Non-pigmented ciliary epithelial cell (primary cell): ENCODE data around the gene GPR132.

ENCODE experiments used
- DNase-seq: peaks from one replicate; pipeline ENCODE4 v3.0.0-alpha.2; 2010; ENCODE audit warnings: low read depth

GPR132 gene

DNA sequence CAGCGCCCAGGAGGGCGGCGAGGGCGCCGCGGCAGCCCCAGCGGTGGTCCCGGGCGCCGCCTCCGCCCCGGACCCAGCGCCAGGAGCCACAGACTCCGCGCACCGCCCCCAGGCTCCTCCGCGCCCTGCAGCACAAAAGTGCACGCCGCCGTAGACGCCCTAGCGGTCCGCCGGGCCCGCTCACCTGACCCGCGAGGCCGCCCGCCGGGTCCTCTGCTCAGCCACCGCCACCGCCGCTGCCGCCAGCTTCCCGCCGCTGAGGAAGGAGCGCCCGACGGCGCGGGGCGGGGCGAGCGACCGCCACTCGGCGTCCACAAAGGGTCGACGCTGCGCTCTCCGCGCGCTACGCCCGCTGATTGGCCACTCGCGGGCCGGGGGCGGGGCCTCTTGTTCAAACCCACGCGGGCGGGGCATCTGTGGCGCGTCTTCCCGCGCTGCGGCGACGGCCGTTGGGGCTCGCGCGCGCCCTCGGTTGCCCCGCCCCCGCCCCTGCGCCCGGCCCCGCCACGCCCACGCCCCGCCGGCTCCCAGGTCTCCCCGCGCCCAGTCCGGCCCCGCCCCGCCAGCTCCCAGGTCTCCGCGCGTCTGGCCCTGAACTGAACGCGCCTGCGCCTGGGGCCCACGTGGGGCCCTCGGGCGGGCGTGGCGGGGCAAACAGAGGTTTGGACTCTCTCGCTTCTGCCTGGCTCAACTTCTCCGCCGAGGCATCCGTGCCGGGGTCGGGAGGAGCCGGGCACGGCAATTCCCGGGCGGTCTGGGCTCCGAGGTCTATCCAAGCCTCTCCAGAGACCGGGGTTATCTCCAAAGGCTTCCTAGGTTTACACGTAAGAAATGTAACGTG is 44.2 kb downstream of the GPR132 start, which contains the start of gene CDCA4:
TSS of gene CDCA4 (minus strand) at position 269 of the 841 bp plus-strand sequence. CDS start 9,154 bp downstream, outside the sequence.
- no peak for DNase-seq

DNA sequence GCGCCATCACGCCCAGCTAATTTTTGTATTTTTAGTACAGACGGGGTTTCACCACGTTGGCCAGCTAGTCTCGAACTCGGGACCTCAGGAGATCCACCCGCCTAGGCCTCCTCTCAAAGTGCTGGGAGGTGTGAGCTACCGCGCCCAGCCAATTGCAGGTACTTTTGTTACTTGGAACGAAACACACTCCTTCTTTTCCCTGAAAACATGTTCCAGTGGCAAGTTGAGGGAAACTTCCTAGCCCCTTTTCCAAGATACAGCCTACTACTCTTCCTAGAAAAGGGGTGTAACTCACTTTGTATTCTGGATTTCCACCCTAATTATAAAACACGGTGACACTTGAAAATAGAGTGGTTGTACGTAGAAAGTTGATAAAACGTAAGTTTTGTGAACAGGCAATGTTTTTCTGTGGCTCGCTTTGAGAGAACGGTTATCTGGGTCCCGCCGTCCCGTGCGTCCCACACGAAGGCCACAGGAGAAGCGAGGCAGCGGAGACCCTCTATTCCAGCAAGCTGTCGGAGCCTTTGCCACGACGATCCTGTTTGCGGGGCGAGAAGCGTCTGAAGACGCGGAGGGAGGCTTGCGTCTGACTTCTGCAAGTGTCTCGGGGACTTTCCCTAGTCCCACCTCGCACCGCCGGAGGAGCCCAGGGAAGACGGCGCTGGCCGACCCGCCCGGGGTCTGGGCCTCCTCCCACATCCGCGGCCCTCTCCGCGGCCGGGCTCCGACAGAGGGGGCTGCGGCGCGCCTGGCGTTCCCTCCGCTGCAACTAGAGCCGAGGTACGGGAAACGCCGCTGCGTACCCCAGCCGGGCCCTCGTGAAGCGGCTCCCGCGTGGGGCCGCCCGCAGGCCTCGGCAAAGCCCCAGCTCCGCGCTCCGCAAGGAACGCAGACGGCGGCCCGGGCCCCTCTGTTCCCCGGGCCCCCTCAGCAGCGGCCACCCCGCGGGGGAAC is 45.1 kb downstream of the GPR132 start:
- no peak for DNase-seq

DNA sequence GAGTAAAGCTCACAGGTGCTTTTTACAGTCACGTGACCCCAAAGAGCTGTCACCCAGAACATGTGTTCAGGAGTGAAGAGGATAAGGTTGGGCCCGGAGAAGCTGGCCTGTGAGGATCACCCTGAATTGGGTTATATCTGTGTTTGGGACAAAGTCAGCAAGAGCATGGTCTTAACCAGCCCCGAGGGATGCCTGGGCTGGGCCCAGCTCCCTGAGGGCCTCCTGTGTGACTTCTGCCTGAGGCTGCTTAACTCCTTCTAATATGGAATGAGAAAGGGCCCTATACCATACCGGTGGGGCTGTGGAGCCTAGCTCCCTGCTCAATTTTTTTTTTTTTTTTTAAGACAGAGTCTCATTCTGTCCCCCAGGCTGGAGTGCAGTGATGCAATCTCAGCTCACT is 46.8 kb downstream of the GPR132 start:
- no peak for DNase-seq

DNA sequence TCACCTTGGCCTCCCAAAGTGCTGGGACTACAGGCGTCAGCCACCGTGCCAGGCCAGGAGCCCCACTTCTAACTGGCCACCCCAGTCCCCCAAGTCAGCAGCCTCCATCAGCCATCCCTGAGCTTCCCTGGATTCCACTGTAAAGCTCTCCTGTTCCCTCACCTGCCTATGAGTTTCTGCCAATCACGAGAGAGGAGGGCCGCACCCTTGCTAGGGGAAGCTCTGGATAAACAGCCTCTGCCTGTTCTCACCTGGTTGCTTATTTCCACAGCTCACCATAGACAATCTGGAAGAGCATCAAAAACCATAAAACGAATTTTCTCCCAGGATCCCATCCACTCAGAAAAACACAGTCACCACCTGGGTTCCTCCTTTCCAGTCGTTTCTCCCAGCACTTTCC is 49.3 kb downstream of the GPR132 start:
- no peak for DNase-seq

DNA sequence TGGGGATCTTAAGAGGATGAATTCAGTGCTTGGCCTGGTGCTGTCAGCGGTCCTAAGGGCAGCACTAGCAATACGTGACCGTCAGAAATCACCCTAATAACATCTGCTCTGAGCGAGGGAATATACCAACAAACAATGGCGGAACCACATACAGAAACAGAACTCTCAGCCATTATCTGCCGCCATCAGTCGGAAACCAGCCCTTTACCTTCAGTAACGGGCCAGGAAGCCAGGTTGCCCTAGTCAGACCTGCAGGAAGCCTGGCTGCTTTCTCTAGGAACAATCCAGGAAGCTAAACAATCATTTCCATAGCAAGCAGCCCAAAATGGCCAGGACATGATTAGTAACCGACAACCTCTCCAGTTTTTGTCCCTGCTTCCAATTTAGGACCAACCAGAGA is 50.0 kb downstream of the GPR132 start:
- no peak for DNase-seq

DNA sequence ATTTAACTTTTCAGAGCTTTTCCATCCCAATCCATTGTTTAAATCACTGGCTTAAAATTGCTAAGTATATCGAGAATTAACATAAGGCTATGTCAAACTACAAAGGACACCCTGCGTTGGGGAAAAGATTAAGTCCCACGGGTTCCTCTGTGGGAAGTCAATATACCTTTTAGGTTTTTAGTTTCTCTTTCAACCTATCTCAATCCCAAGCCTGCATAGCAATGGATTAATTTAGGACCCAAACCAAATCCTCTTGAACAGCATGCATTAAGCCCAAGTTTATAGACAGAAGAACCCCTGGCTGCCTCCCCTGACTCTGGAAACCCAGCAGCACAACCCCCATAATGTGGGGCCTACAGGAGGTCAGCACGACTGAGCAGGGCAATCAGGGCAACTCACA is 50.6 kb downstream of the GPR132 start:
- DNase-seq: no peak

DNA sequence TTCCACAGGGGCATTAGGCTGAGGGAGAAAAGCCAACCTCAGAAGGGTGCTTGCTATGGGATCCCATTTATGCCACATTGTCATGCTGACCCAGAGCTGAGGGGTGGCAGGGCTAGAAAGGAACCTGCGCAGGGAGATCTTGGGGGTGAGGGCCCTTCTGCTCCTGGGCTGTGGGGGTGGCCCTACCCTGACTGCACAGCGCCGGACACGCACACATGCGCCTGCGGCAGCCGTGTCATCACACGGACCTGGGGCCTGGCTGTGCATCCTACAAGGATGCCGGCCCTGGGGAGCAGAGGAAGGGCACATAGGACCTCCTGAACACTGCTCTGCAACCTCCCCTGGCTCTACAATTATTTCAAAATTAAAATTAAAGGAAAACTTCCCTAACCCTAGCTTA is 51.2 kb downstream of the GPR132 start:
- no peak for DNase-seq

DNA sequence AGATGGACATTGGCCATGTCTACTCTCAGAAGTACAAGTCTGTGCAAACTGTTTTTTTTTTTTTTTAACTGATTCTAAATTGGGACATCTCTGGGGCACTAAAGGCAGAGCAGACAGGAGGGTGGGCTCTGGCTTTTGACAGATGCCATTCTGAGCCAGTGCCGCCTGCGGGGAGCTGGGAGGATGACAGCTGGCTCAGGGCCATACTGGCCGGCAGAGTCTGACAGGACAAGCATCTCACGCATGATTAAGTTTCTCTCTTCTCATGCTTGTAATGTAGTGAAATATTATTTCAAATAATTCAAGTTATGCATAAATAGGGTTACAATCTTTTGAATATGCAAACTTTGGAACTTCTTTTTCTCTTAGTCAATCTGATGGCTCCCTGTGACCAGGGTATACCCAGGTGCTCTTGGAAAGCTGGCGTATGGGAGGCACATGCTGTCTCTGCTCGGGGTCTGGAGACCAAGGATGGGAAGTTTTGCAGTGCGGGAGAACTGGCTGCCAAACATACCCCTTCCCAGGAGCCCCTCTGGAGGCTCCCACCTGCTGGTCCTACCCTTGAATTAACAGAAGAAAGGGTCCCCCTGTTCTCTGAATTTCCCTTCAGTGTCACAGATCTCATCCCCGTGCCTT is 52.0 kb downstream of the GPR132 start:
- no peak for DNase-seq

DNA sequence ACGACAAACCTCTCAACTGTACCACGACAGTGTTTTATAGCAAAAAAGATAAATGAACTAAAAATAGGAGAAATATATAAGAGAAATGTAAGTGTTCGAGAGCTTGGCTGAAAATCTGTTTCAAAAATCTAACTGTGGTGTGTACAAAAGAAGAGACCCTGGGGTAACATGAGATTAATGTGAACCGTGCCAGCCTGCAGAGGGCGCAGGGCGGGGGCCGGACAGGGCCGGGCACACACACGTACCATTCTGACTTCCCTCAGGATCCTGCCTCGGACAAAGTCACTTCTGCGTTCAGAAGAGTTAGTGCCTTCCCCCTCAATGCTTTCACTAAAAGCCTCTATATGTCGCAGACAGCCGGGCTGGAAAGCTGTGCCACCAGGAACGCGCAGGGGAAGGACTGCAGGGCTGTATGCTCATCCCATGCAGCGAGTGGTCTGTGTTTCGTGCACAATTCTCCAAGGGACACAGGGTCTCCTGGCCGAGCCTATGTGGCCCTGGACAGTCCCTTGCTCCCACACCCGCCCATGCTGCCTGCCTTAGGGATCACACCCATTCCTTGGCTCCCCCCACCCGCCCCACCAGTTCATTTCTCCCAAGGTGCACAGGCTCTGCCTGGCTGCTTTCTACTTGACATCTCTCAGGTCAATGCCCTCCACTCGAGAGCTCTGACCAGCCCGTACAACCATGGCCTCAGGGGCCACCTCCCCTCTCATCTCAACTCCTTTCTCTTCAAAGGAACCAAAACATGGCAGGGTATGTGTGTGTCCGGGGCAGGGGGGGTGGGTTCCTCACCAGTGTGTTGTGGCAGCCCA is 52.9 kb downstream of the GPR132 start:
- DNase-seq: no peak

DNA sequence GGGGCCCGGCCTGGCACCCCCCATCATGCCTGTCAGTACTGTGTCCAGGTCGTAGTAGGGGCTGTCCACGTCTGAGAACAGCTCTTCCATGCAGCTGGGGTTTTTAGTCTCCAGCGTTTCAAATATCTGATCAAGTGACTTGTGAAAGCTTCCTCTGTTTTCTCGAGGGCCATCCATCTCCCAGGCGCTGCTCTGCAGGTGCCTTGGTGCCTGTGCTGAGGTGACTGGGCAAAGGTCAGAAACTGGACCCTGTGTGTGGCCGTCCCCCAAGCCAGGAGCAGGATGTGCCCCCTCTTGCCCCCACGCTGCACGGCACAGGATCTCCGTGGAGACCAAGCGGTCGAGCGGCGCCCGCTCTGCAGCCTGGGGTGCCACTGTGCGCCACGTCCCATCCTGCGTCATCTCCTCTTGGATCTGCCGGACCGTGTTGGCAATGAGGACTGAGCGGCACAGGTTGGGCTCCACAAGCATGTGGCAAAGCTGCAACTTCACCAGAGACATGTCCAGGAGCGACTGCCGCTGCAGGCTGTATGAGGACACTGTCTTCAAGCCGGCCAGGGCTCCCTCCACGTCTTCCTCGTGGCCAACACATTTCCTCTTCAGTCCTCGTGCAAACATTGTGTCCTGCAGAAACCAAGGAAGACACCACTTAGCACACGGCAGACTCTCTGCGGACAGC is 53.8 kb downstream of the GPR132 start:
- no peak for DNase-seq

DNA sequence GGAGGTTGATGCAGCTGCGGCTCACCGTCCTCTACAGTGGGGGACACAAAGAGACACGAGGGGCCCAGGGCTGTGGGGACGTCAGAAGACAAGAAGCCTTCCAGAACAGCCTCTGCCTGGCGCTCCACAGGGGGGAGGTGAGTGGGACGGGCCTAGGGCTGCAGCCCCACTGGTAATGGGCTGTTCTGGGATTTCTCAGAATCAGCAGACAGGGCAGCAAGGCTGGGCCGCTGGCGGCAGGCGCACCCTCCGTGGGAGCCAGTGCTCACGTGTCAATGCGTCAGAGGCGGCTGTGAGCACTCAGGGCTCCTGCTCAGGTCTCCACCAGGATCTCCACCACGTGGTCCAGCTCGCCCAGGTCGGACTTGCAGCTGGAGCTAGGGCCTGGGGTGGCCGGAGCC is 54.3 kb downstream of the GPR132 start:
- DNase-seq: no peak

DNA sequence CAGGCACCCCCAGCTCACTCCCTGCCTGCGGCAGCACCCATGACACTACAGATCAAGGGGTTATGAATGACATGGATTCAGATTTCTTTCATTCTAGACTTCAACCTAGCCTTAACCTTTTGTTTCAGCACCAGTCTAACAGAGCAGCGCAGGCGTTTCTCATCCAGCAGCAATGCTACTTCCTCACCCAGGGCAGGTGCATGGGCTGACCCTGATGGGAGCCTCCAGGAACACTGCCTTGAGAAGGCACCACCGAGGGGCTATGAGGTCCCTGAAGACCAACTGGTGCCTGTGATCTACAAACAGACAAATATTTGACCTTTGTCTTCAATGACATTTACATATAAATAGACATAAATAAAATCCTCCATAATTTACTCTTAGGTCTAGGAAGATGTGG is 55.1 kb downstream of the GPR132 start:
- no peak for DNase-seq

DNA sequence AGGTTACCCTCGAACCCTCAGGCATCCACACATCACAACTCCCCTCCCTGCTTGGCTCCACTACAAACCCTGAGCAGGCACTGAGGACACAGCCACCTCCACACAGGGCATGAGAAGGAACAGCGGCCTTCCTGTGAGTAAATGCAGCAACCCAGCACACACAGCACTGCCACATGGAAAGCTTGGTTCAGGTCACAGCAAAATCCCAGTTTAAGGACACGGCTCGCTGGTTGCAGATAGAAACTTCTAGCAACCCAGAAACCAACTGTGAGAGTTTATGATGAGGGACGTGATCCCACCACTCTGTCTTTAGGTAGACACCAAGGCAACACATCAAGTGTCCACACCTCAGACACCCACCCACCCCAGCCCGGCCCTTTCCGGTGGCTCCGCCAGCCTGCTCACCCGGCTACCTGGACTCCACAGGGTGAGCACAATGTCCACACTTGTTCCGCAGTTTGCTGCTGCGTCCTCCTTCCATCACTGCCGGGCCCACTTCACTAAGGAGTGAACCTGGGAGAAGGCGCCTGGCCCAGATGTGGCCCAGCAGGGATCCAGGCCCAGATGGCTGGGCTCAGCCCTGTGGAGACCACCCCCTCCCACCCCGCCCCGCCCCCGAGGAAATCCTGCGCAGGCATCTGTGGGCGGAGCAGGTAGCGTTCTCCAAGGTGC is 57.5 kb downstream of the GPR132 start:
- no peak for DNase-seq

DNA sequence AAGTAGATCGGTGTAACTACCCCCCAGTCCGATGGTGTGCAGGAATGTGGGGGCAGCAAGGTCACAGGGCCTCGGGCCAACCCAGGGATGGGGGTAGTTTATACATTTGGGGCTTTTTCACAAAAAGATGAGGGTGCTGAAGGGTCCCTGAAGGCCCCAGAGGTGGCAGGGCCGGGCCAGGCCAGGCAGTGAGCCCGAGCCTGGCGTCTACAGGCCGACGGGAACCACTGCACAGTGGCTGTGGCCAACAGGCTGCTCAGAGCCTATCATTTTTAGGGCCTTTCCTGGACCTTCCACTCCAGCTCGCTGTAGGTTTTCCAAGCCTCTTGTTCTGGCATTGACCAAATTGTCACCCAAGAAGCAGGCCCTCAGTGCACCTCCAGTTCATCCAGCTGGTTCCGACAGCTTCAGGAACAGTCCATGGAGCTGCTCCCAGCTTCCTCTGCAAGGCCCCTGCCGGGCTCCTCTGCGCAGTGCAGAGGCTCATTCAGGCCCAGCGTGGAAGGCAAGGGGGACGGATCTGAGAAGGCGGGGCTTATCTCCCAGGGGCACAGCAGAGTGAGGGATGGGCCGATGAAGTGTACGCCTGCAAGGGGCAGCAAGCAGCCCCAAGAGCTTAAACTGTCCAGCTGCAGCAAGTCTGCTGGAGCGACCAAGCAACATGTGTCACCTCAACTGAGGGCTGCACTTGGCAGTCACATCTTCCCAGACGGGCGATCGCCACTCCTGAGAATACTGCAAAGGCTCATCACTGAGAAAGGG is 58.2 kb downstream of the GPR132 start:
- no peak for DNase-seq

DNA sequence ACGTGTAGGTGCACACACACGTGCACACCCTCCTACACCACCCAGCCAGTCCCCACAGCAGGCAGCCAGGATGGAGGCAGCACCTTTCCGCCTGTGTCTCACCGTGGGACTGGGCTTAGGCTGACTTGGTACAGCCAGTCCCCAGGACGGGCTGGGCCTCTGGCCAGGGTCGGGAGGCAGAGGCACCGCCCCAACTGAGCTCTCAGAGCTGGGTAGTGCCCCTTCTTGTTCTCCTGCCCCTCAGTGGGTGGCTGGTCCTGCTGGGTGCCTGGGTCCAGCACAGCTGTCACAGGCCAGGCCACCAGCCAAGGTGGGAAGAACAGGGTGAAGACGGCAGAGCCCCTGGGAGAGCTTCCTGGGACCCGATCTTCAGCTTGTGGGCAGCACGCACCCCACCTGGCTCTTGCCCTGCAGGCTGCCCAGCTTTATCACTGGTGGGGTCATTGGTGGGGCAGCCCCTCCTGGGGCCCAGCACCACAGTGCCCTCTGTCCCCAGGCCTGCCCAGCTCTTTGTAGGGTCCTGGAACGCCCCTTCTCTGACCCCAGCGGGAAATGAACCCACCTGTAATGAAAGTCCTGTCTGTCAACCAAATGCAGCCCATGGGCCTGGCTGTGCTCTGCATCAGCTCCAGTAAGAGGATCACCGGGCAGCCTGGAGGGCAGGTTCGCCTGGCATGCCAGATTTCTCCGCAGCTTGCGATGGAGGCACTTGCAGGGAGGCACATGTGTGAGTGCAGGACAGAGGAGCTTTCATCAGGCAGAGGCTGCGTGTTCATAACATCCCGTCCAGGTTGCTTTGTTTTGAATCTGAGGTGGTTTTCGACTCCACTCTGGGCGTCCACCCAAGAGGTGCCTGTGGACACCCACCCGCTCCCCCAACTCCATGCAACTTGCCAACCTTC is 59.0 kb downstream of the GPR132 start:
- no peak for DNase-seq

DNA sequence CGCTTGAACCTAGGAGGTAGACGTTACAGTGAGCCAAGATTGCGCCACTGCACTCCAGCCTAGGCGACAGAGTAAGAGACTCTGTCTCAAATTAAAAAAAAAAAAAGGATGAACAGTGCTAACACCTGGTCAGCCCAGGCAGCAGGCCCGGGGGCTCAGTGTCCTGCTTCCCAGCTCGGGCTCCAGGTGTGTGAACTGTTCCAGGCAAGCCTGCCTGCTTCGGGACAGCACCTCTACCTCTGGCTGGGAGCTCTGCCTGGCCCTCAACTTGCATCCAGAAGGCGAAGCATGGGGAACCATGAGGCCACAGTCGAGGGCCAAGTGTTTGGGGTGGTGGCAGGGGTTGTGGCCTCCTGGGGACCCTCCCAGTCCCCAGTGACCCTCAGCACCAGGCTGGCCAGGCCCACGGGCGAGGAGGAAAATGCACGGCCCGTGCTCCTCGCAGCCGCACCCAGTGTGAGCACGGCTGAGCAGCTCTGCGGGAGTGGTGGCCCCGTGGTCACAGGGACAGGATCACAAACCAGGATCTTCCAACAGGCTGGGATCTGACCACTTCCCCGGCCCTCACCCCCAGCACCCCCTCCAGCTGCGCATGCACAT is 59.8 kb downstream of the GPR132 start:
- no peak for DNase-seq
